Measurements from ENCODE around the gene TPCN2. TPM values are rescaled to one million over a fixed set of nuclear protein-coding genes. Genes with fewer than 3 reads are reported as not detected.
A peak's percentile ranks its signal among the peaks of the same experiment; 100 is the strongest.

The TPCN2 gene
- 17.1 TPM for total RNA-seq
- long read RNA-seq, transcript TPCN2-201 (25 exons, 2,931 nt), result major isoform, 16 of 63 reads
- long read RNA-seq, partial matches to known transcripts, result 5 of 63 reads
- long read RNA-seq, other reads (novel, unspliced or antisense), result 42 of 63 reads

GRCh38 chr11:69048694-69049489 lies at the start of gene TPCN2:
Gene TPCN2, plus strand, starts transcription at chr11:69048932. Its CDS starts 66 bp downstream, at chr11:69048998.
- peak; percentile 97 for DNase-seq (ENCODE audit: low spot score)

DNA sequence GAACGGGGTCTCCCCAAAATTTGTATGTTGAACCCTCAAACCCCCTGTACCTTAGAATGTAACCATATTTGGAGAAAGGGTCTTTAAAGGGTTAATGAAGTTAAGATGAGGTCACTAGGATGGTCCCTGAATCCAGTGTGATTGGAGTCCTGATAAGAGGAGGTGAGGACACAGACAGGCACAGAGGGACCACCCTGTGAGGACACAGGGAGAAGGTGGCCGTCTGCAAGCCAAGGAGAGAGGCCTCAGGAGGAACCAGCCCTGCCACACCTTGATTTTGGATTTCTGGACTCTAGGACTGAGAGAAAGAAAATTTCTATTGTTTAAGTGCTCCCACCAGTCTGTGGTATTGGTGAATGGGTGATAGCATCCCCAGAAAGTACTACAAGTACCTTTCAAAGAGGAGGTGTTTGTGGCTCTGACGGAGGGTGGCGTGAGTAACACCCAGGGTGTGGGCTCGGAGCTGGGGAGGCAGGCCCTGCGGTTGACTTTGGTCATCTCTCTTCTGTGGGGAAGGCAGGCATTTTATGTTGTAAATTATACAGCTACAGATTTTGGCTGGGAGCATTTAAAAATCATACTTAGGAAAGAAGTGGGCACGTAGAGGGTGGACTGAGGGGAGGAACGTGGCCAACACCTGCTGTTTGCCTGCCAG lies 49.5 kb upstream of the TPCN2 start:
- peak; percentile 51 for DNase-seq (ENCODE audit: low spot score)

GRCh38 chr11:68999748-69000355 lies 48.9 kb upstream of the TPCN2 start:
- peak; percentile 55 for DNase-seq (ENCODE audit: low spot score)

DNA sequence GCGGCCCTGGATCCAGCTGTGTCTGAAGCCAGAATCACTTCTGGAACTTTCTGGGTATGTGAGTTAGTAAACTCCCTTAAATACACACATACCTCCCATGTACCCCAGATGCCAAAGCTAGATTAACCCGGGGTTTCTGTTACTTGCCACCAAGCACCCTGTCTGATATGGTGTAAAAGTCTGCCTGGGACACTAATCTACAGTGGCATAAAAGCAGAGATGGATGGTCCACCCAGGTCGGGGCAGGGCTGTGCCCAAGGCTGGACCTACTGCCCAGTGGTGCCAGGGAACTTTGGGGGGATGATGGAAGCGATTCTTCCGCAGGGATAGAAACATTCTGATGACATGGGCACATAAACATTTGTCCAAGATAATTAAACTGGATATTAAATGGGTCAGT lies 48.3 kb upstream of the TPCN2 start:
- DNase-seq (ENCODE audit: low spot score), result peak; percentile 41

GRCh38 chr11:69000831-69001242 lies 47.9 kb upstream of the TPCN2 start:
- peak; percentile 89 for DNase-seq (ENCODE audit: low spot score)

GRCh38 chr11:69001243-69002081 lies 47.3 kb upstream of the TPCN2 start:
- peak; percentile 89 for DNase-seq (ENCODE audit: low spot score)

DNA sequence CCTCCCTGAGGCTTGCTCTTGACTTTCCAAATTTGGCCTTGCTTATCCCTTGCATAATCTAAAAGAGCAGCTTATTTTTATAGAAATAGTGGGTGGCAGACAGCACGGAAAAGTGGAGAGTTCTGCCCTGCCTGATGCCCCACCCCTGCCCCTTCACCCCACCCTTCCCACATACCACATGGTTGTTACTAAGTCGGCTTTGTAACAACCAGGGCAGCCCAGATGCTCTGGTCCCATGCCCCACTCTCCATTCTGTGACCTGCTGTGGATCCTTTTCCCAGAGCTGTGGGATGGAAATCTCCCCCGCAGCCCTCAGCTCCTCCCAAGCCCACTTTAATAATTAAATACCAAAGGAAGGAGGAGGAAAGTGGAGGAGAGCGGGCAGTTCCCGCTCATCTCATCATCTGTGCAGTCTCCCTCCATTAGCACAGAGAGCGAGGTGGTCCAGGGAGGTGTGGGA lies 46.6 kb upstream of the TPCN2 start:
- peak; percentile 16 for DNase-seq (ENCODE audit: low spot score)

GRCh38 chr11:69002570-69003231 lies 46.0 kb upstream of the TPCN2 start:
- DNase-seq (ENCODE audit: low spot score), result peak; percentile 77

DNA sequence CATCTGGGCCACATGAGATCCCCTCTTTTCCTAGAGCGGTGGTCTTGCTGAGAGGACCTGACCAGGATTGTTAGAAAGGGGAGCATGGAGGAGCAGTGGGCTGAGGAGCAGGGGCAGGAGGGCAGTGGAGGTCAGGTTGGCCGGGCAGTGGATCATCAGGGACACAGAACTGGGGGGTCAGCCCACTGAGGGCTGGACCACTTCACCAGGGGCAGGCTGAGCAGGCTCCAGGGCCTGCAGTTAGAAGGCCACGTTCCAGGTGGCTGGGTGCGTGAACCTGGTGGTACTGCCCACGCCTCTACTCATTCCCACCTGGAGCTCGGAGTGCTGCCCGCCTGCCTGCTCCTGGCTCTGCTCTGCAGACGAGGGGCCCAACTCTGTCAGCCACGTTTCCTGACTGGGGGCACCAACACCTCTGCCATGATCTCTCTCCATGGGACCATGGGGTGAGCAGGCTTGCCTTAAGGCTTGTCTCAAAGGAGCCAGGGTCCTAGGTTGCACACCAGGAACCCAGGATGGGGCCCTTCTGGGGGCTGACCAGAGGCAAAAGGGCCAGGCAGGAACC lies 45.3 kb upstream of the TPCN2 start:
- DNase-seq (ENCODE audit: low spot score), result peak; percentile 87

DNA sequence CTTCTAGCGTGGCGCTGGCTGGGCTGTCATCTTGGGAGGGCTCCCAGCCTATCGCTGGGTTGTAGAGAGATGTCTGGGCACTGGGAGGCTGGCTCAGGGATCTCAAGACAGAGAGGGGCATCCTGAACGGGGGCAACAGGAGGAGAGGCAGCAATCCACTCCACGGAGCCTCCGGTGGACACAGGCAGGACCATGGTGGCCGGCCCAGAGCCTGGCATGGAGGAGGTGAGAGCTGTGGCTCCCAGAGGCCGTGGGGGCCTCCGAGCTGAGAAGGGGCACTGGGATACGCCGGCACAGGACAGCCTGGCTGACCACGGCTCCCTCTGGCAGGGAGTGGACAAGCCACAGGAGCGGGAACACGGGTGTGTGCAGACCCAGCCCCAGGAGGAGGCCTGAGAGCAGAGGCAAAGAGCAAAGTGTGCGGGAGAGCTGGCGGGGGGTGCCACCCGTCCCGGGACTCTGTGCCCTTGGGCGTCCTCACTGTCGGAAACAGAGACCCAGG lies 44.8 kb upstream of the TPCN2 start:
- peak; percentile 69 for DNase-seq (ENCODE audit: low spot score)

DNA sequence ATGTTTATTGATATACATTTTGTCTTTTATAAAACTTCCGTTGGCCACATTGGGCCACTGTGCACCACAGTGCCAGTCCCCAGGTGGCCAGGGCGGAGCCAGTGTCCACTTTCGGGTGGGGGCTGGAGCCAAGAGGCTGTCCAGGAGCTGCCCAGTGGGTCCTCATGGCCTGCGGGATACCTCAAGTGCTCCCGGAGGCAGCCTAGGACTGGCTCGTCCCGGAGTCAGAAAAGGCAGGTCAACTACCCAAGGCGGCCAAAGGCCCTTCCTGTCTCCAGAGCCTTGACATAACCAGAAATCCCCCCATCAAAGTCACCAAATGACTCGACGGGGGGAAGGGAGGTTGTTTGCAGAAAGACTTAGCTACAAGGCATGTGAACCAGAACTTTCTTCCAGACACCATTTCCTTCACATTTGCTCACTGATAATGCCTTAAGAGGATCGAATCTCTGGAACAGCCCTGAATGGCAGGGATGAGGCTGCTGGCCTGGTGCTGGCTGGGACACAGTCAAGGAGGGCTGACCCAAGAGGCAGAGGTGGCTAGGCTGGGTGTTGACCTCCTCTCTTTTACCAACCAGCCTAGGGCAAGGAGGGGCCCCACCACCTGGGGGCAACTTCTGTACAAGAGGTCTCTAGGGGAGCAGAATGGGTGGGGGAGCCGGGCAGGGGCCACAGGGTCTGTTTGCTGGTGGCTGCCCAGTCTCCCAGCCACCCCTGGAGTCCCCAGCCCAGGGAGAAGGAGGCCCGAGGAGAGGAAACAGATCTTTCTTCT lies 44.1 kb upstream of the TPCN2 start:
- peak; percentile 84 for DNase-seq (ENCODE audit: low spot score)

DNA sequence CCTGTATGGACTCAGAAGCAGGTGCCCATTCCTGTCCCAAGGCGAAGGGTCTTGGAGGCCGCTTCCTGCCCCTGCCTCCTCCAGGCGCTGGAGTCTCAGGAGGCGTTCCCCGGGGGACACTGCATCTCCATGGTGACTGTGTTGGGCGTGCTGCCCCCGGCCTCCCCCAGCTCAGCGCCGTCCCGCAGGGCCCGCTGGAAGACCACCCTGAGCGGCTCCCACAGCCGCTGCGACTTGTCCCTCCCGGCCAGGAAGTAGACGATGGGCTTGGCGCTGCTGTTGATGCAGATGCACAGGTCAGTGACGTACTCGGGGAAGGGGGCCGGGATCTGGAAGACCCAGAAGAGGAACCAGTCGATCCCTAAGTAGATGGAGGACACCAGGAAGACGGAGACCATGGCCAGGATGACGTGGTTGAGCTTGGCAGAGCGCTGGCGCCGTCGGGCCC lies 43.5 kb upstream of the TPCN2 start:
- DNase-seq (ENCODE audit: low spot score), result peak; percentile 82

DNA sequence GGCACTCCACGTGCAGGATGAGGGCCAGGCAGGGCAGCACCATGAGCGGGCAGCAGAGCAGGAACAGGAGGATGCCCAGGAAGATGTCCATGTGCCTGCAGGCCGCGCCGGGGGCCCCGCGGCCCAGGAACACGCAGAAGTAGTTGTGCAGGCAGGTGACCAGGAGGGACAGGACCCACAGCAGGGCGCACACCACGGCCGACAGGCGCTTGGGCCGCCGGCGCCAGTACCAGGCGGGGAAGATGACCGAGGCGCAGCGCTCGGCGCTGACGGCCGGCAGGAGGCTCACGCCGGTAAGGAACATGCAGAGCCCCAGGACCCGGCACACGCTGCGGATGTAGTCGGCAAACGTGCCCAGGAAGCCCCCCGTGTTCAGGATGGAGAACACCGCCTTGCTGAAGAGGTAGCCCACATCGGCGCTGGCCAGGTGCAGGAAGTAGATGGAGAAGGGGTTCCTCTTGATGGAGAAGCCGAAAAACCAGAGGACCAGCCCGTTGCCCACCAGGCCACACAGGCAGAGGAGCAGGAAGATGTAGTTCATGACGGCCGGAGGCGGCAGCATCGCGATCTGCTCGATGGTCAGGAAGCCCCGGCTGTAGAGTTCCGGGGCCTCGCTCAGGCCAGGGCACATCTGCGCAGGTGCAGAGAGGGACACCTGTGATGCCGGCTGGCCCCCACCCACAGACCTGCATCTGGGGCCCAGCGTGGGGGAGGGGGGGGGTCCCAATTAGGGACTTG lies 42.9 kb upstream of the TPCN2 start:
- peak; percentile 87 for DNase-seq (ENCODE audit: low spot score)

DNA sequence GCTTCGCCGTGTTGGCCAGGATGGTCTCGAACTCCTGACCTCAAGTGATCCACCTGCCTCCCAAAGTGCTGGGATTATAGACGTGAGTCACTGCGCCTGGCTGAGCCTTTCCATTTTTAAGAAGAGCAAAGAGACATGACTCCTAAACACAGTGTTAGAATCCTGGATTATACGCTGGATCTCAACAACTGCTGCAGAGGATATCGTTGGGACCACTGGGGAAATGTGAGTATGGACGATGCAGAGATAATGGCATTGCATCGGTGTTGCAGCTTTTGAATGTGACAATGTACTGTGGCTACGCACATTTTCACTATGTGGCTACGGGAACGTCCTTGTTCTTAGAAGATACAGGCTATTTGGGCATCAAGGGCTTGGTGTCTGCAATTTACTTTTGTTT lies 41.9 kb upstream of the TPCN2 start:
- DNase-seq (ENCODE audit: low spot score), result peak; percentile 33

DNA sequence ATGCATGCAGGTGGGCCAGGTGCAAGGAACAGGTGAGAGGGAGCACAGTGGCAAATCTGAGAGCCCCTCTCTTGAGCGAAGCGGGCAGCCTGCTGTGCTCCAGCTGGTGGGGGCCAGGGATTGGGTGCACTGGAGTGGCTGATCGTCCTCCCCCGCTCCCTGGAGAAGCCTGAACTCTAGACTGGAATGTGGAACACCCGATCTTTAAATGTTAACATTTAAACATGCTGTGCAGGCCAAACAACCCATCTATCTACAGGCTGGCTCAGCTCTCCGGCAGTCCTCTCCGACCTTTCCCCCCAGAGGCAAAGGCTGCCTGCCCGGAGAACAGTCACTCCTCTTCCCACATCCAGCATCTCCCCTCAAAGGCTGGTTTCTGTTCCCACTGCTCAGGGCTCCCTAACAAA lies 40.8 kb upstream of the TPCN2 start:
- DNase-seq (ENCODE audit: low spot score), result no peak

DNA sequence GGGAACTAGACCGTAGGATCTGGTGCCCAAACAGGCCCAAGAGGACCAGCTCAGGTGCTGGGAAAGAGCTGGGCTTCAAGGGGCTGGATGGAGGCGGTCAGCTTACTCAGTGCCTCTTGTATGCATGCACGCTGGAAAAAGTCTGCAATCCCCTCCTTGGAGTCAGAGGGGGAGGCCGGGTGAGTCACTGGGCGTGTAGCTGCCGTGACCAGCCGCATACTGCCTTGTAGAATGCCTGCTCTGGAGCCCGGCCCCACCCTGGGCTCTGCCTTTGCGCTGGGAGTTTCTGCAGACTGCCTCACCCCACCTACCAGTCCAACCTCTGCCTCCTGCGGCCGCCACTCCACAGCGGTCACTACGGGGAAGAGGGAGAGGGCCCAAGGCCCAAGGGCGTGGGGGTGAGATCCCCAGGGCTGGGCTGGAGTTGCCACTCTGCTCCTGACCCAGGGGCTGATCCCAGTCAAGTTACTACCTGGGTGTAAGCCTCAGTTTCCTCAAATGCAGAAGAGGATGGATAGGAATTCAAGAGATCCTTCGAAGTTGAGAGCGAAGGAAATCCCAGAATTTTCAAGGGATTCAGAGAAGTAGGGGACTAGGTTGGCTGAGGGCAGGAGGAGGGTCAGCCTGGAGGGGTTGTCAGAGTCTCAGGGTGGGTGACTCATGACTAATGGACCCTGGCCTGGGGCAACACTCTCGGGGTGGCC lies 39.8 kb upstream of the TPCN2 start:
- no peak for DNase-seq (ENCODE audit: low spot score)

DNA sequence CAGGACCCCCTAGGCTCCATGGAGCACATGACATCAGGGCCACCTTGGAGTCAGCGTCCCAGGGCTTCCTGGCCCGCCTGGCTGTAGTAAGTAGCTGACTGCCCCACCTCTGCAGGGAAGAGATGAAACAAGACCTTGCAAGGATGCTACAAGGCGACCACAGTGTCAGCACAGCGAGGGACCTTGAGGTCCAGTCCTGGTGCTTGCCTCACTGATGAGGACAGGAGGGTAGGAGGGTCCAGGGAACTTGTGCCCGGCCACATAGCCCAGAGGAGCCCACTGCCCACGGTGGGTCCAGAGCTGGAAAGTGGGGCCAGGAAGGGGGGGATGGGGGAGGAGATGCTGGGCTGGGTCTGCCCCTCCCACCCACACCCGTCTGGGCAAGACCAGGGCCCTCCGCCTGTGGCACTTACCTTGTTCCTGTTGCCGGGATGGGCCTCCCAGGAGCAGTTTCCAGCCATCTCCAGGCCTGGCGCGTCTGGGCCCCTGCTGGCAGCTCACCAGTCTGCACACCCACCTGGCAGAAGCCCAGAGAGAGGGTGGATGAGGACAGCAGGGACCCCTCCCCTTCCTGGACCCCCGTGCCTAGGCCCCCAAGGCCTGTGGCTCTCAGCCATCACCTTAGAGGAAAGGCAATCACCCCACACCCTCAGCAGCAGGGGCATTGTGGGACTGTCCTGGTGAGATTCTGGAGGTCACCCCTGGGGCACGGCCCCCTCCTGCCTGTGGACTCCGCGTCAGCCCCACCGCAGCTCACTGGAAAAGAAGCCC lies 39.1 kb upstream of the TPCN2 start:
- DNase-seq (ENCODE audit: low spot score), result no peak

Data from mesenteric fat pad (tissue), 1 donor.